ENCODE data around the gene TIMMDC1.

GRCh38 chr3:119468041-119468440 is 30.3 kb upstream of the TIMMDC1 start:
- TF ChIP-seq, protein P1, sequence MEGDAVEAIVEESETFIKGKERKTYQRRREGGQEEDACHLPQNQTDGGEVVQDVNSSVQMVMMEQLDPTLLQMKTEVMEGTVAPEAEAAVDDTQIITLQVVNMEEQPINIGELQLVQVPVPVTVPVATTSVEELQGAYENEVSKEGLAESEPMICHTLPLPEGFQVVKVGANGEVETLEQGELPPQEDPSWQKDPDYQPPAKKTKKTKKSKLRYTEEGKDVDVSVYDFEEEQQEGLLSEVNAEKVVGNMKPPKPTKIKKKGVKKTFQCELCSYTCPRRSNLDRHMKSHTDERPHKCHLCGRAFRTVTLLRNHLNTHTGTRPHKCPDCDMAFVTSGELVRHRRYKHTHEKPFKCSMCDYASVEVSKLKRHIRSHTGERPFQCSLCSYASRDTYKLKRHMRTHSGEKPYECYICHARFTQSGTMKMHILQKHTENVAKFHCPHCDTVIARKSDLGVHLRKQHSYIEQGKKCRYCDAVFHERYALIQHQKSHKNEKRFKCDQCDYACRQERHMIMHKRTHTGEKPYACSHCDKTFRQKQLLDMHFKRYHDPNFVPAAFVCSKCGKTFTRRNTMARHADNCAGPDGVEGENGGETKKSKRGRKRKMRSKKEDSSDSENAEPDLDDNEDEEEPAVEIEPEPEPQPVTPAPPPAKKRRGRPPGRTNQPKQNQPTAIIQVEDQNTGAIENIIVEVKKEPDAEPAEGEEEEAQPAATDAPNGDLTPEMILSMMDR (conservative IDR thresholded peaks at IDR 0.05; ENCODE audit: low read depth, low read length), result no peak
- TF ChIP-seq EZH2 (IDR thresholded peaks at IDR 0.05; ENCODE audit: borderline replicate concordance, low read depth, low read length, poor library complexity, severe bottlenecking), result no peak

Measured in A673 (cell line).